Cardiac atrium fibroblast (primary cell): ENCODE results near the gene EFNB1. TPM values are rescaled to one million over a fixed set of nuclear protein-coding genes. Genes with fewer than 3 reads are reported as not detected.

Source experiments
- total RNA-seq: library from RNA; depleted of rRNA; stranded (reverse); fragments of >200 nt; gene quantifications from 2 replicates; pipeline ENCODE4 v1.2.3, GENCODE V29; 2015

EFNB1 gene
- 50.0 and 50.9 TPM in 2 replicates for total RNA-seq

DNA sequence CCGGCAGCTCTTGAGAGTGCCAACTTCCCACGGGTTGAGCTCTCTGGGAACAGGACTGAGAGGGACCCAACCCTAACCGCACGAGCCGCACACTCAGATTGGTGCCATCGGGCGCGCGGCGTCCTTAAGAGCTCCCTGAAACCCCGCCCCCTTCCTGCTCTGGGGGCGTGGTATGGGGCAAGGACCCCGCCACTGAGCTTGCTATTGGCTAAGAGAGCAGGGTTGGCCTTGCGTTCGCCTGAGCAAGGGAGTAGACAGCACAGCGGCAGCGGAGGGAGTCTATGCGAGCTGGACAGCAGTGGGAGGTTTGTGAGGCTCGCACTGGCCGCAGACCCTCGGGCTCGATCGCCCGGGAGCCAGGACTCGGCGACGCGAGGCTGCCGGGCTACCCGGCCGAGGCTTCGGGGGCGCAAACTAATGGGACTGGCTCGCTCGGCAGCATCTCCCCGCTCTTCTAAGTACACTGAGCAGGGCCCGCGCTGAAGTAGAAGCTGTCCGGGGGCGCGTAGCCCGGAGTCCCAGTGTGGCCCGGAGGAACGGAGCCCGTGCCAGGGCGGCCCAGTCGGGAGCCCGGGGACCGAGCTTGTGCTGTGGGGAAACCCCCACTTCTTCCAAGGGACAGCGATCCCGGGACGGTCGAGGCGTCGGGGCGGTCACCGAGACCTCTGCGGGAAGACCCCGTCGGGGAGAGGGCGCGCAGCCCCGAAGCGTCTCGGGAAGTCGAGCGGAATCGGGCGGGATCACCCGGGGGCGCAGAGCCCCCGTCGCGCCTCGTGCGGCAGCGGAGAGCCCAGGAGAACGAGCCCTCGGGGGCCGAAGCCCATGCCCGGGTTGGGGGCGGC, at the start of gene EFNB1:
EFNB1 (plus strand) TSS at position 282 of the 842 bp plus-strand sequence. CDS start 756 bp downstream, outside the sequence.

Other genes starting within 250 kb of the EFNB1 start
- gene STARD8, start 181.4 kb upstream of the EFNB1 start, total RNA-seq = 1.9 and 2.3 TPM in 2 replicates